Hematopoietic multipotent progenitor cell (in vitro differentiated cells): ENCODE data around the gene PLPPR5. TPM values are rescaled to one million over a fixed set of nuclear protein-coding genes. Genes with fewer than 3 reads are reported as not detected.

Experiments
- DNase-seq, 3 donors: peaks; one replicate each; pipeline ENCODE4 v3.0.0-alpha.2; 2011 to 2015; ENCODE audit warnings: low read depth in 2 of 3, low spot score in 2 of 3
- total RNA-seq: library from RNA; depleted of rRNA; stranded (reverse); fragments of >200 nt; gene quantifications from one replicate; pipeline ENCODE4 v1.2.3, GENCODE V29; 2012

Gene PLPPR5
- total RNA-seq, 1 donor = not detected

- DNase-seq = no peak
Observed at GRCh38 chr1:98975113-98975512, 29.5 kb downstream of the PLPPR5 start.

GRCh38 chr1:98969798-98970490, 34.7 kb downstream of the PLPPR5 start:
- DNase-seq = no peak

GRCh38 chr1:98967122-98967521, 37.5 kb downstream of the PLPPR5 start:
- DNase-seq = no peak

- no peak for DNase-seq
Observed at GRCh38 chr1:98965394-98965793, 39.3 kb downstream of the PLPPR5 start.

DNA sequence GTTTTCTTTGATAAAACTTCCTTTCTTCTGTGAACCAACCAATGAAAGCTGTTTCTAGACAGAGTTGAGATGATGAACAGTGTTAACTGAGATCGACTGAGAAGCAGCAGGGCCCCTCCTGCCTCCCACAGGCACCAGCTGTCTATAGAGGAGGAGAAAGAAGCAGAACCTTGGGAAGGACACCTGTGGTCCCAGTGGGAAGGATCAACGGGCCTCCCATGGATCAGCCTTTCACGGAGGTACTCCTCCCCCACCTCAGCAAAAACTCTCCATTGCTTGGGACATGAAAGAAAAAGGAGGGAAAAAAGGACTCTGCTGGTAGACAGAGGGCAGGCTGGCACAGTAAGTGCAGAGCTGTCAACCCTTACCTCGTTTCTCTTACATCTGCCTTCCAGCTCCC, 40.5 kb downstream of the PLPPR5 start:
- DNase-seq = no peak

- no peak for DNase-seq
Observed at GRCh38 chr1:98963064-98963758, 41.5 kb downstream of the PLPPR5 start.

- no peak for DNase-seq
Observed at GRCh38 chr1:98962156-98962555, 42.5 kb downstream of the PLPPR5 start.

- no peak for DNase-seq
Observed at GRCh38 chr1:98949621-98950020, 55.0 kb downstream of the PLPPR5 start.

DNA sequence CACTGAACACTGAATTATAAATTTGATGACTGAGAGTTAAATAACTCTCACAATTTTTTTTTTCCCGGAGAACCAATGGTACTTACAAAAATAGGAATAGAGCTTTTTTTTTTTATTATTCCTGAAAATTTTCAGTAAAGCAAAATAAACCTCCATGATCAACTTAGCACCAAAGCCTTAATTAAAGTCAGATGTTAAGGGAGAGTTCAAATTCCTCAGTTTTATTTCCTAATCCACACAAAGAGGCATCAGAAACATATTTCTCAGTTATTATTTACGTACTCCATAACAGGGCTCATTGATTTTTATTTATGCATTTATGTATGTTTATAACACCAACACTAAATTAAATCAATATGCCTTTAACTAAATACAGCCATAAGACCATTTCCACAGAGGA, 55.5 kb downstream of the PLPPR5 start:
- no peak for DNase-seq

DNA sequence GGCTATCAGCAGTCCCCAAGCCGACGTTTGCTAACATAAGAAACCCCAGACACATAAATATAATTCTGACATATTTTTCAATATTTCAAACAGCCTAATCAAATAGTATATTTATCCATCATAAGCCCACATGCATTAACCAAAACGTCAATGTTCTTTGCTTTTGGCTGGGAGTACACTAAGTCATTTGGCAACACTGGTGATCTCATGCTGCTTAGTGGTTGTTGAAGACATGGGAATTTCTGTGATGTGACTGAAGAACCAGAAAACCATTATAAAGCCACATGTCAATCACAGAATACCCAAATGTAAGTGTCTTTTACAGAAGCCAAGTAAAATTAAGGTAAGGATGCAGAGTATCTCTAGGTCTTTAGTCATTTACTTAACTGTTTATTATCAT, 57.6 kb downstream of the PLPPR5 start:
- DNase-seq = no peak

DNA sequence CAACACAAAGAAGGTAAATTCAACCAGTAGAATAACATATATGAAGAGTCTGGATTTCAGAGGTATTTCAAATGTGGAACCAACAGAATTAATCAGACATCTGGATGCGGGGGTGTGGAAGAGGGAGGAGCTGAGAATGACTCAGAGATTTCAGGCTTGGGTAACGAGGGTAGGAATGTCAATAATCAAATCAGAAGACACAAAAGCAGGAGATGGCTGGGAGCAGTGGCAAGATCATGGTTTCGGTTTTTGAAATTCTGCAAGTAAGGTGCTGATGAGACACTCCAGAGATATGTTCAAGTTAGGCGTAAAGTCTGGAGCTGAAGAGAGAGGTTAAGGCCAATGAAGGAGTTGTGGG, 64.0 kb downstream of the PLPPR5 start:
- no peak for DNase-seq

- no peak for DNase-seq
Observed at GRCh38 chr1:98940069-98940721, 64.5 kb downstream of the PLPPR5 start.

GRCh38 chr1:98939471-98939870, 65.2 kb downstream of the PLPPR5 start:
- no peak for DNase-seq

GRCh38 chr1:98937347-98937746, 67.3 kb downstream of the PLPPR5 start:
- DNase-seq = no peak

- no peak for DNase-seq
Observed at GRCh38 chr1:98932184-98932583, 72.5 kb downstream of the PLPPR5 start.

DNA sequence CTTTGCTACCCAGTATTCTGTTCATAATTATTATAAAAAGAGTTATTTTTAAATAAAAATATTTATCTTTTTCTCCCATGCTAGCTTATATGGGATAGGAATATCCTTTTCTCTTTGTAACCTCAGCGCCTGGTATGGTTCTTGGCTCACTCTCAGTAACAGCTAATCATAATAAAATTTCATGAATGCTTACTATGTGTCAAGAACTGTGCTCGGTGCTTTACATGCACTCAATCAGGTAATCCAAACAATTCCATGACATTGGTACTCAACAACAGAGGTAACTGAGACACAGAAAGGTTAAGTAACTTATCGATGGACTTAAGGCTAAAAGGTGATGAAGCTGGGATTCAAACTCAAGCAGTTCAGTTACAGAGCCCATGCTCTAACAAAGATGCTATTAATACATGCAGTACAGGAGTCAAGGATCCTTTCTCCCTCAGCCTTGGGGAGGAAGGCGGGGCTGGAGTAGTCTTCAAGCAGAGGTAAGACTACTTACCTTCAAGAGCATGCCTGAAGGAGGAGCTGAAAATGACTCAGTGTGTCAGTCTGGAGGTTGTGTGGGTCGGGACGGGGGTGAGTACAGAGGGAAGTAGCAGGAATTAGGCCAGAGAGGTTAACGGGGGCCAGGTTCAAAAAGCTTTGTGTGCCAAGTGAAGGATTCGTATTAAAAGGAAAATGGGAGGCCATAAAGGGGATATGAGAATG, 73.4 kb downstream of the PLPPR5 start:
- no peak for DNase-seq

GRCh38 chr1:98929437-98929836, 75.2 kb downstream of the PLPPR5 start:
- DNase-seq = no peak

DNA sequence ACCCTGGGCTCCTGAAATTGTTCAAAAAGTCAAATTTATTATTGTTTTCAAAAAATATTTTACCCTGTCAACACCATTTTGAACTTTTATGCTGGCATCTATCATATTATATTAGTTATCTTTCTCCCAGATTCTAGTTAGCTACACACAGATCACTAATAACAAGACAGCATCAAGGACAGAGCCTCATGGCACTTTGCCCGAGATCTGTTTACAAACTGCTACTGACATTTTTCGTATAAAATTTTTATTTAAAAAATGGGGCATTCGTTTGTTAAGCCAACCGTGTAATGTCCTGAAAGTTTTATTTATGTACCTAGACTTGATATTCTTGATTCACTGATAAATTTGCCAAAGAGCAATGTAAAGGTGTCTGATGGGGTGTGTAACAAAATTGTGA, 78.1 kb downstream of the PLPPR5 start:
- no peak for DNase-seq

DNA sequence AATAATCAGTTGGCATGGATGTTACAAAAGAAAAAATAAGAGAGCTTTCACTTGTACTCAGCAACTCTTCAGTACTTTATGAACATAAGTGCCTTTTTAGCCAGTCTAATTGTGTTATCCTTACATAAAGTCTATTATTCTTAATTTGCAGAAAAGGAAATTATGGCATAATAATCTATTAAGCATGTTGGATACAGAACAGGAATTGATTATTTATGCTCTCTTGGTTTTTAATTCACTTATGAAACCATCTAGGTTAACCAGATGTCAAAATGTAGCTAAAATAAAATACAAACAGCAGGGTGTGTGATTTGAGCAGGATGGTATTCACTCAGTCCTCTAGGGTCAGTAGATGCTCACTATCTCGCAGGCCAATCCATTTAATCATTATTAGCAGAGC, 79.7 kb downstream of the PLPPR5 start:
- no peak for DNase-seq

DNA sequence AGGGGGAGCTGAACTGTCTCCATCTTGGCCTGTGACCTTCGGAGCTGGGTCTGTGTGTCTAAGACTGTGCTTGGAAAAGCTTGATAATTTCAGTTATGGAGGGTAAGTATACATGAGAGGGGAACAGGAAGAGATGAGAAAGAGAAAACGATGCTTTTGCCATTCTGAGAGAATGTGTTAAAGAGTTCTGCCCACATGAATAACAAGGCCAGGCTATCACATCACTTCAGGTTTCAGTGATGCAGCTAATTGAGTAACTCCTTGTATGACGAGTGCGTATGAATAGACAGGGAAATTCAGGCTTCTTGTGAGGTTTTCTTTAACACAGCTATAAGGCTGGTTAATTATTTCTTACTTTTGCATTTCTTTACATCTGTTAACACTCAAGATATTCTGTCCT, 81.0 kb downstream of the PLPPR5 start:
- DNase-seq = no peak

- no peak for DNase-seq
Observed at GRCh38 chr1:98921817-98922216, 82.8 kb downstream of the PLPPR5 start.
